ENCODE results near the gene ZNF143.
A peak's percentile ranks its signal among the peaks of the same experiment; 100 is the strongest.

Gene ZNF143

DNA sequence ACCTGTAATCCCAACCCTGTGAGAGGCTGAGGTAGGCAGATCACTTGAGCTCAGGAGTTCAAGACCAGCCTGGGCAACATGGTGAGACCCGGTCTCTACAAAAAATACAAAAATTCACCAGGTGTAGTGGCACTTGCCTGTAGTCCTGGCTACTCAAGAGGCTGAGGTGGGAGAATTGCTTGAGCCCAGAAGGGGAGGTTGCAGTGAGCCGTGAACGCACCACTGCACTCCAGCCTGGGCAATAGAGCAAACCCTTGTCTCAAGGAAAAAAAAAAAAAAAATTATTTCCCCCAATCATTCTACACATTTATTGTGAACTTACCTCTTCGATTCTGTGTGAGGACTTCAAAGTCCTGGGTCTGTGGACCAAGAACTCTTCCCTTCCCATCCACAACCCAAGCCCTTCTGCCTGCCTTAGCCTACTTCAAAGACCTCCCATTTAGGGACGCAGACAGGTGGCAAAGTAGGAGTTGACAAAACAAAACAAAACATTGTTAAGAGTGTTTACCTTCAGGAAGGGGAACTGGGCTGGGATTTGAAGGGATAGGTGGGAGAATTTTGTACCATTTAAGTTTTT is 108.9 kb downstream of the ZNF143 start:
- H3K9me3 ChIP-seq (ENCODE audit: control insufficient read depth, insufficient read depth, low read length): no peaks in the 10 kb centered on the region
- no peak for TF ChIP-seq CTCF (IDR thresholded peaks at IDR 0.05; ENCODE audit: low read depth, low read length, poor library complexity, severe bottlenecking)
- no peak for TF ChIP-seq EZH2phosphoT487 (IDR thresholded peaks at IDR 0.05; ENCODE audit: borderline replicate concordance, low read length)
- no peaks in the 10 kb centered on the region for H3K9me2 ChIP-seq (replicated peaks; ENCODE audit: control insufficient read depth, low read length)
- H3F3A ChIP-seq (ENCODE audit: control insufficient read depth, insufficient read depth): peaks cover 29% of the 10 kb centered on the region
- H3K4me1 ChIP-seq (ENCODE audit: control insufficient read depth, low read length): peaks cover 52% of the 10 kb centered on the region
- peak overlapping the region; percentile 92 for H3K4me3 ChIP-seq (ENCODE audit: low read length)
- no peaks in the 10 kb centered on the region for H3K27me3 ChIP-seq (ENCODE audit: control insufficient read depth, low read length)
- peak overlapping the region; percentile 70 for H3K27ac ChIP-seq (ENCODE audit: low read depth, low read length)
- peaks cover 31% of the 10 kb centered on the region for H3K79me2 ChIP-seq (ENCODE audit: control insufficient read depth, low read length)
- H3K4me2 ChIP-seq (ENCODE audit: low read length): peak overlapping the region; percentile 73
- H4K20me1 ChIP-seq (ENCODE audit: control insufficient read depth, insufficient read depth, low read depth, low read length): no peaks in the 10 kb centered on the region
- peaks cover 4% of the 10 kb centered on the region for H3K36me3 ChIP-seq (ENCODE audit: control insufficient read depth, low read length)

- no peaks in the 10 kb centered on the region for H3K9me3 ChIP-seq (ENCODE audit: control insufficient read depth, insufficient read depth, low read length)
- peaks cover 52% of the 10 kb centered on the region for H3K4me1 ChIP-seq (ENCODE audit: control insufficient read depth, low read length)
- H3K27ac ChIP-seq (ENCODE audit: low read depth, low read length): peak overlapping the region; percentile 70
- H3K27me3 ChIP-seq (ENCODE audit: control insufficient read depth, low read length): no peaks in the 10 kb centered on the region
- peak overlapping the region; percentile 92 for H3K4me3 ChIP-seq (ENCODE audit: low read length)
- H3K9me2 ChIP-seq (replicated peaks; ENCODE audit: control insufficient read depth, low read length): no peaks in the 10 kb centered on the region
- no peak for TF ChIP-seq CTCF (IDR thresholded peaks at IDR 0.05; ENCODE audit: low read depth, low read length, poor library complexity, severe bottlenecking)
- no peak for TF ChIP-seq EZH2phosphoT487 (IDR thresholded peaks at IDR 0.05; ENCODE audit: borderline replicate concordance, low read length)
- H3K36me3 ChIP-seq (ENCODE audit: control insufficient read depth, low read length): peaks cover 12% of the 10 kb centered on the region
- H3F3A ChIP-seq (ENCODE audit: control insufficient read depth, insufficient read depth): peaks cover 29% of the 10 kb centered on the region
- 0 out of 2 replicates have a peak, but pooled peaks cover under 1% of the 10 kb centered on the region for H4K20me1 ChIP-seq (ENCODE audit: control insufficient read depth, insufficient read depth, low read depth, low read length)
- peaks cover 39% of the 10 kb centered on the region for H3K79me2 ChIP-seq (ENCODE audit: control insufficient read depth, low read length)
- H3K4me2 ChIP-seq (ENCODE audit: low read length): peak overlapping the region; percentile 73
These were observed 109.7 kb downstream of the ZNF143 start for GRCh38 chr11:9570313-9571025.

DNA sequence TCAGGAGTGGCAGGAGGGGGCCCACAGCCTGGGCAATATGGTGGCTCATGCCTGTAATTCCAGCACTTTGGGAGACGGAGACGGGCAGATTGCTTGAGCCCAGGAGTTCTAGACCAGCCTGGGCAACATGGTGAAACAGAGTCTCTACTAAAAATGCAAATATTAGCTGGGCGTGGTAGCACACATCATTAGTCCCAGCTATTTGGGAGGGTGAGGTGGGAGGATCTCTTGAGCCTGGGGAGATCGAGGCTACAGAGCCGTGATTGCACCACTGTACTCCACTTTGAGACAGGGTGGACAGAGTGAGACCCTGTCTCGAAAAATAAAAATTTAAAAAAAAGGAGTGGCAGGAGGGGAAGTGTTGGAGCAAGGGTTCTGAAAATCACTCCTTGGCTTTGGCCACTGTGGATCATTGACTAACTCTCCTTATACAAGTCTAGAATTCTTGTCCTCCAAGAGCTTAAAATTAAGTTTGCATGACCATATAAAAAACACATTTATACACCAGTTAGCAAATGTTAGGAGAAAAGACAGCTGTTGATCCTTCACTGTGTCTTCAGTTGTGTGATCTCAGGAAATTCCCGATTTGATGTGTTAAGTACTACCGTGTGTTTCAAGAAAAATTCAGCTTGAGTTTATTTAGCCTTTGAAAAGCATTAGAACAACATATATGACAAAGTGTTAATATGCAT is 110.4 kb downstream of the ZNF143 start:
- TF ChIP-seq CTCF (IDR thresholded peaks at IDR 0.05; ENCODE audit: low read depth, low read length, poor library complexity, severe bottlenecking) (no peak), EZH2phosphoT487 (IDR thresholded peaks at IDR 0.05; ENCODE audit: borderline replicate concordance, low read length) (no peak)
- Histone ChIP-seq H3F3A (ENCODE audit: control insufficient read depth, insufficient read depth) (peaks cover 34% of the 10 kb centered on the region), H3K4me2 (ENCODE audit: low read length) (peak overlapping the region; percentile 73), H3K27me3 (ENCODE audit: control insufficient read depth, low read length) (no peaks in the 10 kb centered on the region), H3K9me3 (ENCODE audit: control insufficient read depth, insufficient read depth, low read length) (no peaks in the 10 kb centered on the region), H3K9me2 (replicated peaks; ENCODE audit: control insufficient read depth, low read length) (no peaks in the 10 kb centered on the region), H3K4me1 (ENCODE audit: control insufficient read depth, low read length) (peaks cover 46% of the 10 kb centered on the region), H4K20me1 (ENCODE audit: control insufficient read depth, insufficient read depth, low read depth, low read length) (0 out of 2 replicates have a peak, but pooled peaks cover 6% of the 10 kb centered on the region), H3K36me3 (ENCODE audit: control insufficient read depth, low read length) (peaks cover 20% of the 10 kb centered on the region), H3K27ac (ENCODE audit: low read depth, low read length) (peak overlapping the region; percentile 70), H3K4me3 (ENCODE audit: low read length) (peak overlapping the region; percentile 92), H3K79me2 (ENCODE audit: control insufficient read depth, low read length) (peaks cover 46% of the 10 kb centered on the region)

Data from DOHH2 (cell line).